Activated CD8-positive, alpha-beta T cell treated with anti-CD3 and anti-CD28 coated beads for 36 hours (primary cell): ENCODE results near the gene ATP6V0B. TPM values are rescaled to one million over a fixed set of nuclear protein-coding genes. Genes with fewer than 3 reads are reported as not detected.

Source experiments
- ATAC-seq: fragments of 200-7000 bp; cut with Tn5 transposase; one replicate; pipeline ENCODE4 v1.10.0; 2021; ENCODE audit warnings: mild to moderate bottlenecking, moderate library complexity
- CTCF ChIA-PET: fragments of 350-600 bp; sonication (Branson Sonifier 250); formaldehyde crosslinking; loops from one replicate; lab custom pipeline; 2021; ENCODE audit warnings: antibody characterized with exemption; lab: Charles Lee
- POLR2A ChIA-PET: fragments of 350-600 bp; sonication (Branson Sonifier 250); formaldehyde crosslinking; loops from one replicate; lab custom pipeline; 2021; ENCODE audit warnings: antibody characterized with exemption; lab: Charles Lee
- DNase-seq: peaks from one replicate; pipeline ENCODE4 v3.0.0-alpha.2; 2020
- H3K27ac Mint-ChIP-seq: one replicate; pipeline ENCODE4 v1.8.0; 2021; ENCODE audit warnings: mild to moderate bottlenecking, mixed read lengths
- H3K27me3 Mint-ChIP-seq: one replicate; pipeline ENCODE4 v1.8.0; 2021; ENCODE audit warnings: mixed read lengths
- H3K36me3 Mint-ChIP-seq: one replicate; pipeline ENCODE4 v1.8.0; 2021; ENCODE audit warnings: low read depth, mixed read lengths
- H3K4me1 Mint-ChIP-seq: one replicate; pipeline ENCODE4 v1.8.0; 2021; ENCODE audit warnings: low read depth, mixed read lengths
- H3K4me3 Mint-ChIP-seq: one replicate; pipeline ENCODE4 v1.8.0; 2021; ENCODE audit warnings: mild to moderate bottlenecking, moderate library complexity, mixed read lengths
- H3K9me3 Mint-ChIP-seq: one replicate; pipeline ENCODE4 v1.8.0; 2021; ENCODE audit warnings: mixed read lengths
- CTCF ChIP-seq: fragments of 200-600 bp; IDR thresholded peaks from one replicate; pipeline ENCODE4 v1.8.0; 2022; ENCODE audit warnings: antibody characterized with exemption, mild to moderate bottlenecking
- intact Hi-C: fragments of 100-400 bp; cut with micrococcal nuclease; formaldehyde crosslinking; loops from one replicate; pipeline ENCODE4 v1.10.0; 2022
- total RNA-seq, 2 experiments: library from RNA; stranded (reverse); gene quantifications; one replicate each; pipeline ENCODE4 v1.2.3, GENCODE V29; 2021

The ATP6V0B gene
- total RNA-seq, 2 experiments from 2014 or later = 67.6 to 75.5 TPM

- Mint-ChIP-seq H3K9me3 (no peaks in the 10 kb centered on the region), H3K4me1 (peaks cover 12% of the 10 kb centered on the region), H3K27me3 (no peaks in the 10 kb centered on the region), H3K4me3 (no peak overlapping the region), H3K27ac (no peak overlapping the region), H3K36me3 (peaks cover 2% of the 10 kb centered on the region)
- CTCF ChIA-PET = interaction anchor here (2.0 kb wide), 1 partner anchor 35 kb away, joined by 8 read pairs; no protein-coding TSS in a partner anchor
- ATAC-seq (no peak), DNase-seq (no peak)
- POLR2A ChIA-PET = no interaction called here
- no peak for TF ChIP-seq CTCF
- intact Hi-C loops = no loop called here
These were observed 37.6 kb downstream of the ATP6V0B start for GRCh38 chr1:44012404-44012803.

GRCh38 chr1:44012941-44013609 is 38.3 kb downstream of the ATP6V0B start:
- peak; percentile 61 for ATAC-seq
- POLR2A ChIA-PET = interaction anchor here (0.7 kb wide), 1 partner anchor 20 kb away, joined by 3 read pairs; no protein-coding TSS in a partner anchor

GRCh38 chr1:44013949-44014348 is 39.2 kb downstream of the ATP6V0B start:
- POLR2A ChIA-PET = interaction anchor here (0.7 to 1.5 kb wide), 3 partner anchors 13 to 21 kb away, joined by 3 read pairs; no protein-coding TSS in a partner anchor
- H3K27me3 Mint-ChIP-seq = no peaks in the 10 kb centered on the region
- TF ChIP-seq CTCF = no peak
- H3K36me3 Mint-ChIP-seq = no peaks in the 10 kb centered on the region
- no peak for ATAC-seq
- H3K4me1 Mint-ChIP-seq = peaks cover 12% of the 10 kb centered on the region
- intact Hi-C loops = no loop called here
- no peak overlapping the region for H3K4me3 Mint-ChIP-seq
- no peak overlapping the region for H3K27ac Mint-ChIP-seq
- CTCF ChIA-PET = interaction anchor here (1.3 to 2.4 kb wide), 3 partner anchors 9 to 34 kb away, joined by 6 to 19 read pairs (median 6); no protein-coding TSS in a partner anchor
- DNase-seq = no peak
- no peaks in the 10 kb centered on the region for H3K9me3 Mint-ChIP-seq

More at GRCh38 chr1:44012941-44013609, 38.3 kb downstream of the ATP6V0B start:
- intact Hi-C loops = no loop called here
- Mint-ChIP-seq H3K4me3 (no peak overlapping the region), H3K27me3 (no peaks in the 10 kb centered on the region), H3K36me3 (peaks cover 2% of the 10 kb centered on the region), H3K4me1 (peaks cover 12% of the 10 kb centered on the region), H3K9me3 (no peaks in the 10 kb centered on the region), H3K27ac (no peak overlapping the region)
- DNase-seq = peak; percentile 27
- TF ChIP-seq CTCF = no peak
- CTCF ChIA-PET = interaction anchor here (0.6 to 2.4 kb wide), 2 partner anchors 8 to 12 kb away, joined by 3 to 19 read pairs; no protein-coding TSS in a partner anchor

GRCh38 chr1:44014365-44015104 is 39.8 kb downstream of the ATP6V0B start:
- no peak for TF ChIP-seq CTCF
- ChIA-PET POLR2A (interaction anchor here (0.7 to 1.5 kb wide), 3 partner anchors 12 to 1090 kb away, joined by 3 read pairs; no protein-coding TSS in a partner anchor), CTCF (interaction anchor here (1.0 to 2.4 kb wide), 4 partner anchors 9 to 34 kb away, joined by 3 to 19 read pairs (median 6); partner anchors contain the start of gene SLC6A9)
- H3K9me3 Mint-ChIP-seq = no peaks in the 10 kb centered on the region
- intact Hi-C loops = no loop called here
- H3K4me3 Mint-ChIP-seq = no peak overlapping the region
- H3K4me1 Mint-ChIP-seq = peaks cover 12% of the 10 kb centered on the region
- H3K27ac Mint-ChIP-seq = no peak overlapping the region
- no peaks in the 10 kb centered on the region for H3K27me3 Mint-ChIP-seq
- ATAC-seq (no peak), DNase-seq (no peak)
- no peaks in the 10 kb centered on the region for H3K36me3 Mint-ChIP-seq
